WI38 (cell line): Measurements from ENCODE around the gene CCDC78.

Experiments
- H3K4me3 ChIP-seq: 2 replicates; pipeline ENCODE4 v1.5.1; 2011; ENCODE audit warnings: low read depth, mild to moderate bottlenecking, control low read depth, low read length
- CTCF ChIP-seq: IDR thresholded peaks from 2 replicates; pipeline ENCODE4 v1.5.1; 2012; ENCODE audit warnings: low read depth, mild to moderate bottlenecking, control low read depth, low read length

Gene CCDC78

GRCh38 chr16:725041-725376 lies 1.2 kb downstream of the CCDC78 start:
- TF ChIP-seq CTCF, result no peak
- H3K4me3 ChIP-seq, result no peak overlapping the region

GRCh38 chr16:724188-725040 lies 1.8 kb downstream of the CCDC78 start:
- TF ChIP-seq CTCF, result no peak
- H3K4me3 ChIP-seq, result no peak overlapping the region

GRCh38 chr16:723695-724094 lies 2.5 kb downstream of the CCDC78 start:
- no peak overlapping the region for H3K4me3 ChIP-seq
- TF ChIP-seq CTCF, result no peak

GRCh38 chr16:722835-723633 lies 3.2 kb downstream of the CCDC78 start:
- no peak for TF ChIP-seq CTCF
- no peak overlapping the region for H3K4me3 ChIP-seq

GRCh38 chr16:721765-722540 lies 4.3 kb downstream of the CCDC78 start:
- TF ChIP-seq CTCF, result no peak
- H3K4me3 ChIP-seq, result peak overlapping the region; percentile 77

- peak within 1 kb of the TSS; percentile 77 for H3K4me3 ChIP-seq
- TF ChIP-seq CTCF, result no peak
Observed at GRCh38 chr16:720990-721764, 5.1 kb downstream of the CCDC78 start, which contains the start of gene ANTKMT. ANTKMT (plus strand) TSS chr16:721146; CDS start chr16:721275, 129 bp downstream.
